ENCODE data around the gene FGF2.
"Not testable (repeated sequence)": the region's sequence is repeated elsewhere in the genome, so short reads cannot be mapped to it uniquely, and the experiment has no call there.

FGF2 gene

GRCh38 chr4:122786920-122787319 lies 39.7 kb upstream of the FGF2 start:
- H4K20me1 ChIP-seq (ENCODE audit: insufficient read depth, low read length); H3K4me3 ChIP-seq (ENCODE audit: low read length); H3K36me3 ChIP-seq (replicated peaks; ENCODE audit: insufficient read depth, low read length); H3K4me1 ChIP-seq (ENCODE audit: low read length); H3K79me2 ChIP-seq (ENCODE audit: low read length); H3K4me2 ChIP-seq (ENCODE audit: low read depth, low read length); H3K9me3 ChIP-seq (replicated peaks; ENCODE audit: insufficient read depth, low read length); H3F3A ChIP-seq (ENCODE audit: insufficient read depth, low read length); H2AFZ ChIP-seq (ENCODE audit: low read length); H3K27ac ChIP-seq (ENCODE audit: low read length); DNase-seq; H3K9me2 ChIP-seq (replicated peaks; ENCODE audit: insufficient read depth, low read length); H3K27me3 ChIP-seq (replicated peaks; ENCODE audit: insufficient read depth, low read length); H3K9ac ChIP-seq (ENCODE audit: low read length): not testable (repeated sequence)

GRCh38 chr4:122787940-122788339 lies 38.7 kb upstream of the FGF2 start:
- Histone ChIP-seq H3K27ac (ENCODE audit: low read length) (no peak overlapping the region), H3F3A (ENCODE audit: insufficient read depth, low read length) (no peaks in the 10 kb centered on the region), H3K9ac (ENCODE audit: low read length) (no peak overlapping the region), H4K20me1 (ENCODE audit: insufficient read depth, low read length) (no peaks in the 10 kb centered on the region), H3K27me3 (replicated peaks; ENCODE audit: insufficient read depth, low read length) (no peaks in the 10 kb centered on the region), H2AFZ (ENCODE audit: low read length) (no peak overlapping the region), H3K36me3 (replicated peaks; ENCODE audit: insufficient read depth, low read length) (no peaks in the 10 kb centered on the region), H3K4me1 (ENCODE audit: low read length) (peaks cover 6% of the 10 kb centered on the region), H3K4me3 (ENCODE audit: low read length) (no peak overlapping the region), H3K79me2 (ENCODE audit: low read length) (no peaks in the 10 kb centered on the region), H3K9me2 (replicated peaks; ENCODE audit: insufficient read depth, low read length) (no peaks in the 10 kb centered on the region), H3K9me3 (replicated peaks; ENCODE audit: insufficient read depth, low read length) (no peaks in the 10 kb centered on the region), H3K4me2 (ENCODE audit: low read depth, low read length) (no peak overlapping the region)
- no peak for DNase-seq
- TF ChIP-seq EZH2phosphoT487 (IDR thresholded peaks at IDR 0.05; ENCODE audit: low read length) (no peak), EZH2 (optimal IDR thresholded peaks at IDR 0.05; ENCODE audit: low read depth, low read length) (no peak), CTCF (IDR thresholded peaks at IDR 0.05; ENCODE audit: low read length) (no peak)

GRCh38 chr4:122788935-122789334 lies 37.7 kb upstream of the FGF2 start:
- no peak overlapping the region for H2AFZ ChIP-seq (ENCODE audit: low read length)
- H3K79me2 ChIP-seq (ENCODE audit: low read length), result no peaks in the 10 kb centered on the region
- H3K27ac ChIP-seq (ENCODE audit: low read length), result no peak overlapping the region
- H3K27me3 ChIP-seq (replicated peaks; ENCODE audit: insufficient read depth, low read length), result no peaks in the 10 kb centered on the region
- H3F3A ChIP-seq (ENCODE audit: insufficient read depth, low read length), result no peaks in the 10 kb centered on the region
- no peak overlapping the region for H3K4me3 ChIP-seq (ENCODE audit: low read length)
- no peaks in the 10 kb centered on the region for H3K9me2 ChIP-seq (replicated peaks; ENCODE audit: insufficient read depth, low read length)
- no peaks in the 10 kb centered on the region for H3K36me3 ChIP-seq (replicated peaks; ENCODE audit: insufficient read depth, low read length)
- H3K4me2 ChIP-seq (ENCODE audit: low read depth, low read length), result no peak overlapping the region
- no peak overlapping the region for H3K9ac ChIP-seq (ENCODE audit: low read length)
- H3K4me1 ChIP-seq (ENCODE audit: low read length), result peaks cover 6% of the 10 kb centered on the region
- TF ChIP-seq EZH2phosphoT487 (IDR thresholded peaks at IDR 0.05; ENCODE audit: low read length) (no peak), CTCF (IDR thresholded peaks at IDR 0.05; ENCODE audit: low read length) (no peak), EZH2 (optimal IDR thresholded peaks at IDR 0.05; ENCODE audit: low read depth, low read length) (no peak)
- H3K9me3 ChIP-seq (replicated peaks; ENCODE audit: insufficient read depth, low read length), result no peaks in the 10 kb centered on the region
- DNase-seq, result no peak
- no peaks in the 10 kb centered on the region for H4K20me1 ChIP-seq (ENCODE audit: insufficient read depth, low read length)

DNA sequence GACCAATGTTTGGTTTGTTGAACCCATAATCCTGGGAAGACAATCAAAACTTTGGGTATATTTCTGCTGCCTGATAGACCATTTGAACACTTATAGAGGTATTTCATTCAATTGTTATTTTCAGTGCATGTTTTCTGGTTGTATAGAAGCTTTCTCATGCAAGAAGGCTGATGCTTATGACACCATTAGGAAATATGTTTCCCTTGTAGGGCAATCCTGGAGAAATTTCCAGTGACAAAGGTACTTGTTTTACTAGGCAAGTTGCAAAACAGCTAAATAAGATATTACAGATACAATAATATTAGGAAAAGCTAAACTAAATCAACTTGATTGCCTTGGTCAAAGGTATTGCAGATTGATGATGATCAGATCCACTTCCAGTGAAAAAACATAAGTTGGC lies 32.8 kb upstream of the FGF2 start:
- TF ChIP-seq CTCF (IDR thresholded peaks at IDR 0.05; ENCODE audit: low read length) (no peak), EZH2 (optimal IDR thresholded peaks at IDR 0.05; ENCODE audit: low read depth, low read length) (no peak), EZH2phosphoT487 (IDR thresholded peaks at IDR 0.05; ENCODE audit: low read length) (no peak)
- no peaks in the 10 kb centered on the region for H3K36me3 ChIP-seq (replicated peaks; ENCODE audit: insufficient read depth, low read length)
- H3K4me2 ChIP-seq (ENCODE audit: low read depth, low read length), result no peak overlapping the region
- H2AFZ ChIP-seq (ENCODE audit: low read length), result no peak overlapping the region
- H3K9me3 ChIP-seq (replicated peaks; ENCODE audit: insufficient read depth, low read length), result no peaks in the 10 kb centered on the region
- H3K27me3 ChIP-seq (replicated peaks; ENCODE audit: insufficient read depth, low read length), result no peaks in the 10 kb centered on the region
- no peak overlapping the region for H3K9ac ChIP-seq (ENCODE audit: low read length)
- H3K4me3 ChIP-seq (ENCODE audit: low read length), result no peak overlapping the region
- H3K4me1 ChIP-seq (ENCODE audit: low read length), result peaks cover 17% of the 10 kb centered on the region
- peaks cover 10% of the 10 kb centered on the region for H3F3A ChIP-seq (ENCODE audit: insufficient read depth, low read length)
- no peaks in the 10 kb centered on the region for H4K20me1 ChIP-seq (ENCODE audit: insufficient read depth, low read length)
- DNase-seq, result no peak
- no peaks in the 10 kb centered on the region for H3K79me2 ChIP-seq (ENCODE audit: low read length)
- H3K27ac ChIP-seq (ENCODE audit: low read length), result no peak overlapping the region
- no peaks in the 10 kb centered on the region for H3K9me2 ChIP-seq (replicated peaks; ENCODE audit: insufficient read depth, low read length)

Measured in MM.1S (cell line).